Activated CD4-positive, alpha-beta memory T cell treated with anti-CD3 and anti-CD28 coated beads, Interleukin-2, amount 10 ng/mL, durations not matched to agents 7 days and 5 days (primary cell): ENCODE measurements around the gene KIAA1328. TPM values are rescaled to one million over a fixed set of nuclear protein-coding genes. Genes with fewer than 3 reads are reported as not detected.

Experiments used
- CTCF ChIA-PET: fragments of 350-600 bp; sonication (Branson Sonifier 250); formaldehyde crosslinking; loops from one replicate; lab custom pipeline; 2021; ENCODE audit warnings: antibody characterized with exemption, inconsistent platforms; lab: Charles Lee
- POLR2A ChIA-PET: fragments of 350-600 bp; sonication (Branson Sonifier 250); formaldehyde crosslinking; loops from one replicate; lab custom pipeline; 2021; ENCODE audit warnings: antibody characterized with exemption; lab: Charles Lee
- DNase-seq: peaks from one replicate; pipeline ENCODE4 v3.0.0-alpha.2; 2020
- H3K27ac Mint-ChIP-seq: one replicate; pipeline ENCODE4 v1.8.0; 2021; ENCODE audit warnings: mild to moderate bottlenecking, mixed read lengths
- H3K27me3 Mint-ChIP-seq: one replicate; pipeline ENCODE4 v1.8.0; 2021; ENCODE audit warnings: mixed read lengths
- H3K36me3 Mint-ChIP-seq: one replicate; pipeline ENCODE4 v1.8.0; 2021; ENCODE audit warnings: low read depth, mixed read lengths
- H3K4me1 Mint-ChIP-seq: one replicate; pipeline ENCODE4 v1.8.0; 2021; ENCODE audit warnings: mixed read lengths
- H3K4me3 Mint-ChIP-seq: one replicate; pipeline ENCODE4 v1.8.0; 2021; ENCODE audit warnings: mild to moderate bottlenecking, mixed read lengths
- H3K9me3 Mint-ChIP-seq: one replicate; pipeline ENCODE4 v1.8.0; 2021; ENCODE audit warnings: mixed read lengths
- total RNA-seq, 2 experiments: library from RNA; stranded (reverse); gene quantifications; one replicate each; pipeline ENCODE4 v1.2.3, GENCODE V29; 2021

Gene KIAA1328
- total RNA-seq, 2 experiments from 2014 or later, result 7.4 to 8.6 TPM

DNA sequence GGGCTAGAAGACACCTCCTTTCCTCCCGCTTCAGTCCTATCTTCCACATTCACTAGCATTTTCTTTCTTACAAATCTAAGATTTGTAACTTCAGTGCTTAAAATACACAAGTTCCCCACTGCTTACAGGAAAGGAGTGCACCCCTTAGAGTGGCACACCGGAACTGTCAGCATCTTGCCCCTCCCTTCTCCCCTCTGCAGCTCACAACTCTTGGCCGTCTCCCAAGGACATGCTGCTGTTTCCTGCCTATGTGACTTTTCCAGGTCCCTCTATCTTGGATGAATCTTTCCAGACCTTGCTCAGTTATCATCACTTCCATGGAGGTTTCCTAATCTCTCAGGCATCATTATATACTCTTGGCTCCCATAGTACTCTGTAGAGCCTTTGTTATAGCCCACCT, 401.8 kb downstream of the KIAA1328 start:
- no peak overlapping the region for H3K4me3 Mint-ChIP-seq
- ChIA-PET POLR2A (no interaction called here), CTCF (no interaction called here)
- H3K4me1 Mint-ChIP-seq, result no peaks in the 10 kb centered on the region
- H3K9me3 Mint-ChIP-seq, result no peaks in the 10 kb centered on the region
- H3K36me3 Mint-ChIP-seq, result no peaks in the 10 kb centered on the region
- DNase-seq, result no peak
- H3K27ac Mint-ChIP-seq, result no peak overlapping the region
- no peaks in the 10 kb centered on the region for H3K27me3 Mint-ChIP-seq

DNA sequence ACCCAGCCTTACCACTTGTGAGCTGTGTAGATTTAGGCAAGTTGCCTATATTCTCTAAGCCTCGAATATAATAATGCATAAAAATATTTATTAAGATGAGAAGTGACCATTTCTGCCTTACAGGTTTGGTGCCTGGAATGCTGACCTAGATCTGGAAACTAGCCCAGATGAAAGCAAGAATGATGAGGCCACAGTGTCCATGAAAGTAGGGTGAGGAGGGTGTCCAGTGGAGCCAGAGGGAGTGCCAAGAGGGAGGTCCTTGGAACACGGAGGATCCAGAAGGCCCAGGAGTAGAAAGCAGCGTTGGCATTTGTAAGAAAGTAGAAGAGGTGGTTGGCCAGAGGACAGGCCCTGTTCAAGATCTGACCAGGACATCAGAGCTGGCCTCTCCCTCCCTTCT, 402.3 kb downstream of the KIAA1328 start:
- H3K4me3 Mint-ChIP-seq, result no peak overlapping the region
- H3K27me3 Mint-ChIP-seq, result no peaks in the 10 kb centered on the region
- no peaks in the 10 kb centered on the region for H3K36me3 Mint-ChIP-seq
- no peak for DNase-seq
- no peak overlapping the region for H3K27ac Mint-ChIP-seq
- no peaks in the 10 kb centered on the region for H3K4me1 Mint-ChIP-seq
- ChIA-PET POLR2A (no interaction called here), CTCF (no interaction called here)
- no peaks in the 10 kb centered on the region for H3K9me3 Mint-ChIP-seq

DNA sequence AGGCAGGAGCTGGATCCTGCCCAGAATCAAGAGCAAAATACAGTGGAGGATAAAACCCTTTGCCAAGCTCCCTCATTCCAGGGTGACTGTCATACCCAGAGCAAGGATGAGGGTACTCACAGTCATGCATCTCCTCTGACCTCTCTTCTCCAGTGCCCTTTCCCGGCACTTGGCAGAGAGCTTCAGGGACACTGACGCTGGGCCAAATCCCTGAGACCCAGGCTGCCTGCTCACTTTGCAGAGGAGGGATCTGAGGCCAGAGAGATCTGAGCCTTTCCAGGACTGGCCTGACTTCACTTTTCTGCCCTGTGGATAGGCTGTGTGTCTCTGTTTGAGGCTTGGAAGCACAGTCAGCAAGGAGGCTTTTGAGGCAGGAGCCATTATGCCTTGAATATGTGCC, 406.7 kb downstream of the KIAA1328 start:
- H3K27me3 Mint-ChIP-seq, result no peaks in the 10 kb centered on the region
- no peaks in the 10 kb centered on the region for H3K9me3 Mint-ChIP-seq
- no peaks in the 10 kb centered on the region for H3K36me3 Mint-ChIP-seq
- H3K27ac Mint-ChIP-seq, result no peak overlapping the region
- H3K4me1 Mint-ChIP-seq, result no peaks in the 10 kb centered on the region
- H3K4me3 Mint-ChIP-seq, result no peak overlapping the region
- ChIA-PET POLR2A (no interaction called here), CTCF (no interaction called here)
- DNase-seq, result no peak

GRCh38 chr18:37238282-37239108, 409.6 kb downstream of the KIAA1328 start:
- H3K4me1 Mint-ChIP-seq, result no peaks in the 10 kb centered on the region
- DNase-seq, result no peak
- peaks cover 9% of the 10 kb centered on the region for H3K27me3 Mint-ChIP-seq
- CTCF ChIA-PET, result no interaction called here
- POLR2A ChIA-PET, result no interaction called here
- no peak overlapping the region for H3K27ac Mint-ChIP-seq
- H3K36me3 Mint-ChIP-seq, result no peaks in the 10 kb centered on the region
- no peak overlapping the region for H3K4me3 Mint-ChIP-seq
- H3K9me3 Mint-ChIP-seq, result no peaks in the 10 kb centered on the region

DNA sequence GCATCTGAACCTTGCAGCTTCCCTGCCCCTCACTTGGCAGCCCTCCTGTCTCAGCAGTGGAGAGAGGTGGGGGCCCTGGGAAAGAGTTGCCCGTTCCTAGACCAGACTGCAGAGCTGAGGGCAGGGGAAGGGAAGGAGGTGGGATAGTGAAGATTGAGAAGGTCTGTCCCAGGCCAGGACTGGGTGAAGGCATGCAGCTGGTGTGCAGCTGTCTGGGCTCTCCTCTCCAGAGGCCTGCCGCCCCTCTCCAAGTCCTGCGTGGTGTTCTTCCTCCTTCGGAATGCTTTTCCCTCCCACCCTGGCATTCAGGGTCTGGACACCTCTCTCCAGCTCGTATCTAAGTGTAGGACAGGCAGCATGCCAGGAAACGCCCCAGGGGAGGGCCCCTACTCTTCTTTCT, 413.2 kb downstream of the KIAA1328 start:
- Mint-ChIP-seq H3K36me3 (no peaks in the 10 kb centered on the region), H3K27ac (no peak overlapping the region), H3K27me3 (peaks cover 21% of the 10 kb centered on the region), H3K4me3 (no peak overlapping the region), H3K9me3 (no peaks in the 10 kb centered on the region), H3K4me1 (peaks cover 1% of the 10 kb centered on the region)
- DNase-seq, result no peak
- CTCF ChIA-PET, result no interaction called here
- POLR2A ChIA-PET, result no interaction called here

GRCh38 chr18:37242826-37243560, 414.1 kb downstream of the KIAA1328 start:
- peaks cover 21% of the 10 kb centered on the region for H3K27me3 Mint-ChIP-seq
- no peak overlapping the region for H3K4me3 Mint-ChIP-seq
- no peak overlapping the region for H3K27ac Mint-ChIP-seq
- H3K4me1 Mint-ChIP-seq, result peaks cover 1% of the 10 kb centered on the region
- no peak for DNase-seq
- ChIA-PET CTCF (no interaction called here), POLR2A (no interaction called here)
- H3K36me3 Mint-ChIP-seq, result no peaks in the 10 kb centered on the region
- H3K9me3 Mint-ChIP-seq, result no peaks in the 10 kb centered on the region

GRCh38 chr18:37243741-37244140, 414.8 kb downstream of the KIAA1328 start:
- POLR2A ChIA-PET, result no interaction called here
- Mint-ChIP-seq H3K27me3 (peaks cover 21% of the 10 kb centered on the region), H3K9me3 (no peaks in the 10 kb centered on the region), H3K4me1 (peaks cover 1% of the 10 kb centered on the region), H3K36me3 (no peaks in the 10 kb centered on the region), H3K4me3 (no peak overlapping the region), H3K27ac (no peak overlapping the region)
- DNase-seq, result no peak
- CTCF ChIA-PET, result no interaction called here

GRCh38 chr18:37244618-37245017, 415.7 kb downstream of the KIAA1328 start:
- POLR2A ChIA-PET, result no interaction called here
- H3K4me3 Mint-ChIP-seq, result no peak overlapping the region
- H3K4me1 Mint-ChIP-seq, result peaks cover 1% of the 10 kb centered on the region
- no peaks in the 10 kb centered on the region for H3K36me3 Mint-ChIP-seq
- no peak overlapping the region for H3K27ac Mint-ChIP-seq
- peaks cover 21% of the 10 kb centered on the region for H3K27me3 Mint-ChIP-seq
- DNase-seq, result no peak
- H3K9me3 Mint-ChIP-seq, result no peaks in the 10 kb centered on the region
- CTCF ChIA-PET, result no interaction called here

DNA sequence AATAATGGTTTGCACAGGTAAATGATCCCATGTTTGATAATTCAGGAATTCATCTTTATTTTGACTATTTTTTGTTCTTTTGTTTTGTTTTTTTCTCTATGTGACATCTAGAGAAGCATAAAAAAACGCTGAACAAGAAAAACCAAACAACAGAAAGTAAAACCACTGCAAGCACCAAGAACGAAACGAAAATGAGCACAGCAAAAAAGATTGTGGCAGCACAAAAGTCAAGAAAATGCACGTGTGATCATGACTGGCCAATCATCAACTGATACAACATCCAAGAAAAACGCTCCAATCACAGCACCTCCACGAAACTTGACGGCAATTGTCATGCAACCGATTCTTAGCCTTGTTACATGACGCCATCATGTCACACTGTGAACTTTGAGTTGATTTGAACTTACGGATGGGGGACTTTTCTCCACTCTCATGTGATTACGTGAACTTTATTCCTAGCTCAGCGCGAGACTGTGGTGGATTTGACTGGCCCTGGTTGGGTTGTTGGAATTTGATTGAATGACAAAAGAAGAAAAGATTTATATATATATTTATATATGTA, 417.9 kb downstream of the KIAA1328 start:
- no peak overlapping the region for H3K27ac Mint-ChIP-seq
- H3K27me3 Mint-ChIP-seq, result peaks cover 26% of the 10 kb centered on the region
- ChIA-PET POLR2A (no interaction called here), CTCF (no interaction called here)
- H3K4me3 Mint-ChIP-seq, result no peak overlapping the region
- no peak for DNase-seq
- no peaks in the 10 kb centered on the region for H3K36me3 Mint-ChIP-seq
- peaks cover 1% of the 10 kb centered on the region for H3K4me1 Mint-ChIP-seq
- no peaks in the 10 kb centered on the region for H3K9me3 Mint-ChIP-seq

- no peak overlapping the region for H3K27ac Mint-ChIP-seq
- CTCF ChIA-PET, result no interaction called here
- H3K9me3 Mint-ChIP-seq, result no peaks in the 10 kb centered on the region
- DNase-seq, result no peak
- POLR2A ChIA-PET, result no interaction called here
- peaks cover 31% of the 10 kb centered on the region for H3K27me3 Mint-ChIP-seq
- no peak overlapping the region for H3K4me3 Mint-ChIP-seq
- H3K36me3 Mint-ChIP-seq, result no peaks in the 10 kb centered on the region
- peaks cover 1% of the 10 kb centered on the region for H3K4me1 Mint-ChIP-seq
Measured at GRCh38 chr18:37247497-37248161, 418.7 kb downstream of the KIAA1328 start.

- DNase-seq, result no peak
- Mint-ChIP-seq H3K27ac (no peak overlapping the region), H3K4me1 (peaks cover 1% of the 10 kb centered on the region), H3K4me3 (no peak overlapping the region), H3K27me3 (peaks cover 31% of the 10 kb centered on the region), H3K9me3 (no peaks in the 10 kb centered on the region), H3K36me3 (no peaks in the 10 kb centered on the region)
- POLR2A ChIA-PET, result no interaction called here
- CTCF ChIA-PET, result no interaction called here
Measured at GRCh38 chr18:37248281-37248680, 419.4 kb downstream of the KIAA1328 start.

DNA sequence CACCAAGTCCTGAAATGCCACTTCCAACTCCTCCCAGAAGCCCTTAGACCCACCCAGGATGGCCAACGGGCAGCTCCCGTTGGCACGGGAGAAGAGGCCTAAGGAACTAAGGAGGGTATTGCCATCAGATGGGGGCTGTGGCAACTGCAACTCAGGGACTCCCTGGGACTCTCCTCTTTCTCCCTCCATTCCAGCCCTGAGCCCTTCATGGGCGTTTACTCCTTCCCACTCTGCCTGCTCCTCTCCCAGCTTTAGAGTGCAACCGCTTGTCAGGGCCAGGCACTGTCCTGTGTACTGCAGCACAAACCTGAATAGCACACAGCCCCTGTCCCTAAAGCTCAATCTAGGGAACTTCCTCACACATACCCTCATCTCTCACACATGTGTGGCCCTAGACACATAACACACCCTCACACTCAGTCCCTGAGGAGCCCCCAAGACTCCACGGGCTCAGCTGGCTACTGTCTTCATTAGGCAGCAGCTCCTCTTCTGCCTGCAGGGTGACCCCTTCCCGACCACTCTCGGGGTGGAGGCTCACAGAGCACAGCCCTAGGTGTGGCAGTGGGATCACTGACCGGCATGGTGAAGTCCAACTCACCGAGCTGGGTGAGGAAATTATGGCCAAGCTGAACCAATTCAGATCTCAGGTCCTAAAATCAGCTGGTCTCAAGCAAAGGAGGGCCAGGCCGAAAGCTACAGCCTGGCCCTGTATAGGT, 420.4 kb downstream of the KIAA1328 start:
- Mint-ChIP-seq H3K4me3 (no peak overlapping the region), H3K27ac (no peak overlapping the region), H3K4me1 (no peaks in the 10 kb centered on the region), H3K27me3 (peaks cover 25% of the 10 kb centered on the region), H3K36me3 (no peaks in the 10 kb centered on the region), H3K9me3 (no peaks in the 10 kb centered on the region)
- ChIA-PET POLR2A (no interaction called here), CTCF (no interaction called here)
- no peak for DNase-seq
